IMR-90 (cell line): ENCODE data around the gene CACNB3. TPM values are rescaled to one million over a fixed set of nuclear protein-coding genes. Genes with fewer than 3 reads are reported as not detected.

ENCODE experiments used
- ATAC-seq: fragments of 200-7000 bp; cut with Tn5 transposase; 2 replicates; pipeline ENCODE4 v1.9.1; 2020; ENCODE audit warnings: low read depth, mild to moderate bottlenecking, moderate library complexity
- BruUV-seq: library from RNA; stranded (reverse); fragments of 400-500 nt; replicated peaks from 2 replicates; lab custom pipeline; 2021; lab: Mats Ljungman, UMichigan
- CTCF ChIA-PET: fragments of 300-600 bp; formaldehyde crosslinking; extraction: SDS; loops from one replicate; lab custom pipeline; 2021; ENCODE audit warnings: antibody characterized with exemption; lab: Yijun Ruan, JAX
- POLR2A ChIA-PET: fragments of 300-600 bp; sonication (Branson Sonifier 250); formaldehyde crosslinking; loops from one replicate; lab custom pipeline; 2022; ENCODE audit warnings: antibody characterized with exemption; ENCODE audit not compliant: unreplicated experiment; lab: Charles Lee
- DNase-seq: peaks from one replicate; pipeline ENCODE4 v3.0.0; 2013
- H2AFZ ChIP-seq: replicated peaks from 2 replicates; pipeline ENCODE3; 2013; ENCODE audit warnings: low read length, mild to moderate bottlenecking; ENCODE audit not compliant: poor library complexity
- H2AK5ac ChIP-seq: 2 replicates; pipeline ENCODE4 v1.6.1; 2013; ENCODE audit warnings: low read depth, low read length, inconsistent platforms
- H2AK9ac ChIP-seq: replicated peaks from 2 replicates; pipeline ENCODE3; 2013; ENCODE audit warnings: mild to moderate bottlenecking, low read depth, low read length, moderate library complexity; ENCODE audit not compliant: poor library complexity
- H2BK120ac ChIP-seq: 2 replicates; pipeline ENCODE4 v1.6.1; 2013; ENCODE audit warnings: low read depth, low read length, inconsistent platforms
- H2BK15ac ChIP-seq: 3 replicates; pipeline ENCODE4 v1.6.1; 2013; ENCODE audit warnings: low read depth, low read length, inconsistent platforms
- H2BK20ac ChIP-seq: 2 replicates; pipeline ENCODE4 v1.6.1; 2013; ENCODE audit warnings: low read depth, mild to moderate bottlenecking, inconsistent platforms, low read length, moderate library complexity
- H2BK5ac ChIP-seq: 2 replicates; pipeline ENCODE4 v1.6.1; 2013; ENCODE audit warnings: mild to moderate bottlenecking, low read depth, low read length, inconsistent platforms; ENCODE audit not compliant: poor library complexity, severe bottlenecking
- H3K14ac ChIP-seq: replicated peaks from 2 replicates; pipeline ENCODE4 v1.6.1; 2013; ENCODE audit warnings: low read depth, low read length, inconsistent platforms
- H3K18ac ChIP-seq: 2 replicates; pipeline ENCODE4 v1.6.1; 2013; ENCODE audit warnings: low read depth, low read length, control low read depth
- H3K23ac ChIP-seq: 2 replicates; pipeline ENCODE4 v1.6.1; 2013; ENCODE audit warnings: low read depth, low read length, inconsistent platforms
- H3K27ac ChIP-seq: 2 replicates; pipeline ENCODE4 v1.5.1; 2013; ENCODE audit warnings: mild to moderate bottlenecking, control low read depth, low read length; ENCODE audit not compliant: insufficient read depth
- H3K27me3 ChIP-seq: 2 replicates; pipeline ENCODE4 v1.6.1; 2013; ENCODE audit warnings: low read length; ENCODE audit not compliant: control insufficient read depth, insufficient read depth
- H3K36me3 ChIP-seq: 2 replicates; pipeline ENCODE4 v1.6.1; 2013; ENCODE audit warnings: low read length, mixed read lengths; ENCODE audit not compliant: control insufficient read depth, insufficient read depth
- H3K4ac ChIP-seq: 2 replicates; pipeline ENCODE4 v1.6.1; 2013; ENCODE audit warnings: low read depth, low read length, inconsistent platforms
- H3K4me1 ChIP-seq: 2 replicates; pipeline ENCODE4 v1.6.1; 2013; ENCODE audit warnings: low read length, mixed read lengths; ENCODE audit not compliant: control insufficient read depth, insufficient read depth
- H3K4me2 ChIP-seq: 2 replicates; pipeline ENCODE4 v1.6.1; 2013; ENCODE audit warnings: low read depth, mild to moderate bottlenecking, control low read depth, low read length, moderate library complexity
- H3K4me3 ChIP-seq: 2 replicates; pipeline ENCODE4 v1.5.1; 2013; ENCODE audit warnings: low read depth, mild to moderate bottlenecking, control low read depth, low read length, moderate library complexity; ENCODE audit not compliant: insufficient read depth
- H3K56ac ChIP-seq: 2 replicates; pipeline ENCODE4 v1.6.1; 2013; ENCODE audit warnings: low read length, inconsistent platforms; ENCODE audit not compliant: insufficient read depth; ENCODE audit errors: extremely low read depth
- H3K79me1 ChIP-seq, 2 experiments: 2 replicates each; pipeline ENCODE4 v1.6.1; 2013; ENCODE audit warnings: low read length in 2 of 2, inconsistent platforms in 1 of 2, low read depth in 1 of 2
- H3K9ac ChIP-seq: 2 replicates; pipeline ENCODE4 v1.6.1; 2013; ENCODE audit warnings: low read depth, low read length, control low read depth
- H3K9me1 ChIP-seq: 2 replicates; pipeline ENCODE4 v1.6.1; 2013; ENCODE audit warnings: low read length, inconsistent platforms; ENCODE audit not compliant: insufficient read depth
- H3K9me3 ChIP-seq: 2 replicates; pipeline ENCODE4 v1.6.1; 2013; ENCODE audit warnings: low read length; ENCODE audit not compliant: control insufficient read depth, insufficient read depth
- H4K20me1 ChIP-seq: 2 replicates; pipeline ENCODE4 v1.6.1; 2013; ENCODE audit warnings: low read length, inconsistent platforms; ENCODE audit not compliant: insufficient read depth
- H4K5ac ChIP-seq: 2 replicates; pipeline ENCODE4 v1.6.1; 2013; ENCODE audit warnings: mild to moderate bottlenecking, low read depth, low read length, control low read depth
- H4K8ac ChIP-seq, 2 experiments: 2 replicates each; pipeline ENCODE4 v1.6.1; 2013; ENCODE audit warnings: low read depth in 2 of 2, low read length in 2 of 2, control low read depth in 1 of 2, inconsistent platforms in 1 of 2
- H4K91ac ChIP-seq: 2 replicates; pipeline ENCODE4 v1.6.1; 2013; ENCODE audit warnings: low read depth, low read length, inconsistent platforms; ENCODE audit not compliant: insufficient read depth
- BHLHE40 ChIP-seq: fragments of 150-350 bp; IDR thresholded peaks from 2 replicates; pipeline ENCODE4 v1.6.1; 2016; ENCODE audit warnings: mild to moderate bottlenecking, low read depth, low read length
- CEBPB ChIP-seq: IDR thresholded peaks from 2 replicates; pipeline ENCODE4 v1.6.1; 2012; ENCODE audit warnings: low read depth, low read length, improper control_type of control experiment
- CHD1 ChIP-seq: IDR thresholded peaks from 2 replicates; pipeline ENCODE4 v1.6.1; 2012; ENCODE audit warnings: low read depth, low read length, improper control_type of control experiment
- ELK1 ChIP-seq: fragments of 150-350 bp; IDR thresholded peaks from 2 replicates; pipeline ENCODE4 v1.6.1; 2016; ENCODE audit warnings: low read depth, mild to moderate bottlenecking, low read length, moderate library complexity, borderline replicate concordance
- FOS ChIP-seq: fragments of 150-350 bp; IDR thresholded peaks from 2 replicates; pipeline ENCODE4 v1.6.1; 2016; ENCODE audit warnings: low read depth, low read length
- MAFK ChIP-seq: IDR thresholded peaks from 2 replicates; pipeline ENCODE4 v1.6.1; 2012; ENCODE audit warnings: low read depth, low read length, improper control_type of control experiment
- MAZ ChIP-seq: IDR thresholded peaks from 2 replicates; pipeline ENCODE4 v1.6.1; 2012; ENCODE audit warnings: low read depth, mild to moderate bottlenecking, low read length, improper control_type of control experiment, moderate library complexity, borderline replicate concordance
- RAD21 ChIP-seq: IDR thresholded peaks from 2 replicates; pipeline ENCODE4 v1.6.1; 2012; ENCODE audit warnings: low read length, improper control_type of control experiment
- RFX5 ChIP-seq: IDR thresholded peaks from 2 replicates; pipeline ENCODE4 v1.8.0; 2012; ENCODE audit warnings: low read depth, mild to moderate bottlenecking, low read length, moderate library complexity
- USF2 ChIP-seq: fragments of 150-350 bp; IDR thresholded peaks from 2 replicates; pipeline ENCODE4 v1.6.1; 2017; ENCODE audit warnings: mild to moderate bottlenecking, antibody characterized with exemption, low read length, low read depth
- WGBS, 2 experiments: methylation state at CpG; one replicate each; pipeline versions ENCODE4 v1.1.5 to v1.1.7; 2013; ENCODE audit warnings: missing lambda C conversion rate in 2 of 2; ENCODE audit not compliant: insufficient read length in 1 of 2; ENCODE audit errors: extremely low coverage in 2 of 2; 5-methylcytosine and 5-hydroxymethylcytosine counted together
- dilution Hi-C: fragments of 300-500 bp; cut with HindIII; formaldehyde crosslinking; loops from one replicate; pipeline ENCODE4 v1.14.3; 2018; ENCODE audit warnings: low sequenced_read_pairs; ENCODE audit not compliant: unreplicated experiment
- in situ Hi-C: fragments of 300-500 bp; cut with MboI; formaldehyde crosslinking; loops from 3 replicates; pipeline ENCODE4 v1.14.3; 2019; ENCODE audit warnings: low sequenced_read_pairs, inconsistent platforms, mixed read lengths
- intact Hi-C: fragments of 100-400 bp; cut with micrococcal nuclease; formaldehyde crosslinking; loops from 2 replicates; pipeline ENCODE4 v1.10.0; 2022
- polyA plus RNA-seq, 3 experiments: library from polyadenylated mRNA; depleted of rRNA; stranded (reverse); fragments of >200 nt; gene quantifications; 2 replicates each; pipeline ENCODE4 v1.2.3, GENCODE V29; 2012; ENCODE audit warnings: low replicate concordance in 1 of 3
- total RNA-seq: library from RNA; depleted of rRNA; stranded (reverse); fragments of >200 nt; gene quantifications from 2 replicates; pipeline ENCODE4 v1.2.3, GENCODE V29; 2012

Gene CACNB3
- total and polyA plus RNA-seq, 2 of the 4 experiments (the other 2 are of a cell fraction): 18.1 to 45.1 TPM

GRCh38 chr12:48768736-48769135, 49.6 kb upstream of the CACNB3 start:
- no peak for TF ChIP-seq BHLHE40
- no peak for TF ChIP-seq USF2
- TF ChIP-seq CEBPB: no peak
- TF ChIP-seq CHD1: no peak
- TF ChIP-seq MAFK: no peak
- no peak for TF ChIP-seq ELK1
- no peak for TF ChIP-seq RFX5
- TF ChIP-seq FOS: no peak
- no peak for TF ChIP-seq MAZ
- no peak for TF ChIP-seq RAD21
- Histone ChIP-seq H3K9me3 (no peaks in the 10 kb centered on the region), H3K4me1 (peaks cover 7% of the 10 kb centered on the region; the same call in 1 of the 2 replicates), H3K4ac (no peak overlapping the region), H3K14ac (no peak overlapping the region), H3K18ac (no peak overlapping the region), H4K5ac (no peak overlapping the region), H3K4me3 (no peak overlapping the region), H4K91ac (no peak overlapping the region), H3K9ac (no peak overlapping the region), H4K20me1 (peaks cover 11% of the 10 kb centered on the region; the same call in 1 of the 2 replicates), H3K36me3 (peaks cover 66% of the 10 kb centered on the region), H3K9me1 (peaks cover 21% of the 10 kb centered on the region), H2BK5ac (no peak overlapping the region), H3K56ac (no peak overlapping the region), H4K8ac (no peak overlapping the region), H3K4me2 (no peak overlapping the region), H3K23ac (no peak overlapping the region), H2BK15ac (no peak overlapping the region), H2BK20ac (no peak overlapping the region), H2AK5ac (no peak overlapping the region), H3K27me3 (no peaks in the 10 kb centered on the region), H2BK120ac (no peak overlapping the region), H3K27ac (no peak overlapping the region), H2AK9ac (no peak overlapping the region), H2AFZ (no peak overlapping the region), H3K79me1 (peaks cover 0 to 8% of the 10 kb centered on the region in 2 experiments; a peak in 1 of 4 replicates)
- in situ Hi-C loops (no loop called here), intact Hi-C loops (no loop called here), dilution Hi-C loops (no loop called here)
- ChIA-PET POLR2A (no interaction called here), CTCF (no interaction called here)
- no peak for DNase-seq
- no peak for ATAC-seq
- no TSS peak for BruUV-seq
- WGBS, 2 experiments: 96% methylated on average over 6 of the region's 9 CpGs; no CpG with 5 or more reads in 1 of the 2 experiments
